WTC11 (cell line): ENCODE measurements around the gene PRPF6. TPM values are rescaled to one million over a fixed set of nuclear protein-coding genes. Genes with fewer than 3 reads are reported as not detected.

Experiments
- ATAC-seq: fragments of 200-7000 bp; cut with Tn5 transposase; 2 replicates; pipeline ENCODE4 v1.10.0; 2021; ENCODE audit warnings: mild to moderate bottlenecking, moderate library complexity
- CTCF ChIA-PET: fragments of 300-600 bp; sonication (Branson Sonifier 250); formaldehyde crosslinking; loops from one replicate; lab custom pipeline; 2021; ENCODE audit warnings: antibody characterized with exemption; lab: Charles Lee
- POLR2A ChIA-PET: fragments of 350-600 bp; sonication (Branson Sonifier 250); formaldehyde crosslinking; loops from one replicate; lab custom pipeline; 2021; ENCODE audit warnings: antibody characterized with exemption; lab: Charles Lee
- DNase-seq: peaks from one replicate; pipeline ENCODE4 v3.0.0; 2021; ENCODE audit warnings: low spot score
- H3K27ac Mint-ChIP-seq: 2 replicates; pipeline ENCODE4 v1.8.0; 2021; ENCODE audit warnings: mixed read lengths
- H3K27me3 Mint-ChIP-seq: 2 replicates; pipeline ENCODE4 v1.8.0; 2021; ENCODE audit warnings: low read depth, mild to moderate bottlenecking, moderate library complexity, mixed read lengths
- H3K36me3 Mint-ChIP-seq: 2 replicates; pipeline ENCODE4 v1.8.0; 2021; ENCODE audit warnings: mixed read lengths
- H3K4me1 Mint-ChIP-seq: 2 replicates; pipeline ENCODE4 v1.8.0; 2022; ENCODE audit warnings: mixed read lengths
- H3K4me3 Mint-ChIP-seq: 2 replicates; pipeline ENCODE4 v1.8.0; 2021; ENCODE audit warnings: mild to moderate bottlenecking, moderate library complexity, mixed read lengths
- H3K9me3 Mint-ChIP-seq: 2 replicates; pipeline ENCODE4 v1.8.0; 2021; ENCODE audit warnings: mixed read lengths
- CBFB ChIP-seq: sonication (generic); formaldehyde crosslinking; IDR thresholded peaks from 2 replicates; pipeline ENCODE4 v1.8.1; 2022; ENCODE audit warnings: mild to moderate bottlenecking, low read depth, missing genetic modification reagents
- FOXJ3 ChIP-seq: sonication (generic); formaldehyde crosslinking; IDR thresholded peaks from 2 replicates; pipeline ENCODE4 v1.9.0; 2021; ENCODE audit warnings: missing genetic modification reagents, mild to moderate bottlenecking, borderline replicate concordance
- GABPB1 ChIP-seq: sonication (generic); formaldehyde crosslinking; IDR thresholded peaks from 2 replicates; pipeline ENCODE4 v1.8.1; 2023; ENCODE audit warnings: mild to moderate bottlenecking, missing genetic modification reagents
- HMGA2 ChIP-seq: fragments of 250-450 bp; sonication (Bioruptor Pico); IDR thresholded peaks from 2 replicates; pipeline ENCODE4 v1.4.0; 2021; ENCODE audit warnings: mild to moderate bottlenecking, moderate library complexity
- JUN ChIP-seq: sonication (generic); formaldehyde crosslinking; IDR thresholded peaks from 2 replicates; pipeline ENCODE4 v1.8.0; 2023; ENCODE audit warnings: mild to moderate bottlenecking, missing genetic modification reagents
- MYBL2 ChIP-seq: sonication (generic); formaldehyde crosslinking; IDR thresholded peaks from 2 replicates; pipeline ENCODE4 v1.8.1; 2023; ENCODE audit warnings: mild to moderate bottlenecking, moderate library complexity, missing genetic modification reagents
- ZNF317 ChIP-seq: sonication (generic); formaldehyde crosslinking; IDR thresholded peaks from 2 replicates; pipeline ENCODE4 v1.8.1; 2023; ENCODE audit warnings: low read depth, mild to moderate bottlenecking, moderate library complexity, missing genetic modification reagents, borderline replicate concordance
- total RNA-seq: library from RNA; stranded (reverse); gene quantifications from 3 replicates; pipeline ENCODE4 v1.2.3, GENCODE V29; 2021
- TF ChIP-seq, protein P1 (sequence below): sonication (generic); formaldehyde crosslinking; IDR thresholded peaks from 2 replicates; pipeline ENCODE4 v1.8.0; 2023; ENCODE audit warnings: mild to moderate bottlenecking, missing genetic modification reagents
- TF ChIP-seq, protein P2 (sequence below): sonication (generic); formaldehyde crosslinking; IDR thresholded peaks from 2 replicates; pipeline ENCODE4 v1.8.1; 2023; ENCODE audit warnings: mild to moderate bottlenecking, moderate library complexity, missing genetic modification reagents
- TF ChIP-seq, protein P3 (sequence below): sonication (generic); formaldehyde crosslinking; IDR thresholded peaks from 2 replicates; pipeline ENCODE4 v1.8.0; 2023; ENCODE audit warnings: missing genetic modification reagents
- TF ChIP-seq, protein P4 (sequence below): fragments of 250-450 bp; sonication (Bioruptor Pico); IDR thresholded peaks from 2 replicates; pipeline ENCODE4 v1.9.0; 2021; ENCODE audit warnings: mild to moderate bottlenecking

The PRPF6 gene
- total RNA-seq, 1 experiment from 2014 or later = 79.4 TPM

DNA sequence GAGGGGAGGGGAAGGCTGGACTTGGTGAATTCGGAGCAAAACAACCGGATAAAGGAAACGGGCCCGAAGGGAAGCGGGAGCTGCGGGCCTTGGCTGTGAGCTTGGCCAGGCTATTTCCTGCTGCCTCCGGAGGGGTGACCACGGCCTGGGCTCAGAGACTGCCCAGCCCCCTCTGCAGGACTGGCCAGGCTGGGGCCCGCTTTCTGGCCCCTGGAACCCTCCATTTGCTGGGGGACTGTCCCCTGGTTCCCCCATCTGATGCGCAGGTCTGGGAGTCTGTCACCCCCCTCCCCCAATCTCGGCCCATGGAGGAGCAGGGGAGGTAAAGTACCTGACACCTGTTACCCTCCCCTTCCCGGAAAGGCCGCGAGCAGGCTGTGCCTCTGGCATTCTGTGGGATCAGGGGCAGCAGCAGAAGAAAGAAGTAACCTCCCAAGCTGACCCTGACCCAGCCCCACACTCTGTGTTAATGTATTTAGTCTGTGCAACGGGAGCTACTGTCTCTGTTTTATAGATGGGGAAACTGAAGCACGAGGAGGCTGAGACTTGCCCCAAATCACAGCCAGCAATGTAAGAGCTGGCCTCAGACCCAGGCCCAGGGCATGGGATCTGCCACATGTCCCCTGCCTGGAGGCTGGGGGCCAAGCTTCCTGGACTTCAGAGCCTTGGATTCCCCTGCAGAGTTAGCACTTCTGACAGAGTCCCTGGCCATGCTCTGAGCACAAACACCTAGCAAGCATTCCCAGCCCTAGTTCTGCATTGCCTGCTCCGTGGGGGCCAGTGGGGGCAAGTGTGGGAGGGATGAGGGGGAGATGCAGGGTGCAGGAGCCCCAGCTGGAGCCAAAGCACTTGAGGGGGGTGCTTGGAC lies 58.6 kb downstream of the PRPF6 start (continued):
- TF ChIP-seq, protein P1, sequence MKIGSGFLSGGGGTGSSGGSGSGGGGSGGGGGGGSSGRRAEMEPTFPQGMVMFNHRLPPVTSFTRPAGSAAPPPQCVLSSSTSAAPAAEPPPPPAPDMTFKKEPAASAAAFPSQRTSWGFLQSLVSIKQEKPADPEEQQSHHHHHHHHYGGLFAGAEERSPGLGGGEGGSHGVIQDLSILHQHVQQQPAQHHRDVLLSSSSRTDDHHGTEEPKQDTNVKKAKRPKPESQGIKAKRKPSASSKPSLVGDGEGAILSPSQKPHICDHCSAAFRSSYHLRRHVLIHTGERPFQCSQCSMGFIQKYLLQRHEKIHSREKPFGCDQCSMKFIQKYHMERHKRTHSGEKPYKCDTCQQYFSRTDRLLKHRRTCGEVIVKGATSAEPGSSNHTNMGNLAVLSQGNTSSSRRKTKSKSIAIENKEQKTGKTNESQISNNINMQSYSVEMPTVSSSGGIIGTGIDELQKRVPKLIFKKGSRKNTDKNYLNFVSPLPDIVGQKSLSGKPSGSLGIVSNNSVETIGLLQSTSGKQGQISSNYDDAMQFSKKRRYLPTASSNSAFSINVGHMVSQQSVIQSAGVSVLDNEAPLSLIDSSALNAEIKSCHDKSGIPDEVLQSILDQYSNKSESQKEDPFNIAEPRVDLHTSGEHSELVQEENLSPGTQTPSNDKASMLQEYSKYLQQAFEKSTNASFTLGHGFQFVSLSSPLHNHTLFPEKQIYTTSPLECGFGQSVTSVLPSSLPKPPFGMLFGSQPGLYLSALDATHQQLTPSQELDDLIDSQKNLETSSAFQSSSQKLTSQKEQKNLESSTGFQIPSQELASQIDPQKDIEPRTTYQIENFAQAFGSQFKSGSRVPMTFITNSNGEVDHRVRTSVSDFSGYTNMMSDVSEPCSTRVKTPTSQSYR = no peak
- TF ChIP-seq ZNF317 (CRISPR knock-in tag) = no peak

DNA sequence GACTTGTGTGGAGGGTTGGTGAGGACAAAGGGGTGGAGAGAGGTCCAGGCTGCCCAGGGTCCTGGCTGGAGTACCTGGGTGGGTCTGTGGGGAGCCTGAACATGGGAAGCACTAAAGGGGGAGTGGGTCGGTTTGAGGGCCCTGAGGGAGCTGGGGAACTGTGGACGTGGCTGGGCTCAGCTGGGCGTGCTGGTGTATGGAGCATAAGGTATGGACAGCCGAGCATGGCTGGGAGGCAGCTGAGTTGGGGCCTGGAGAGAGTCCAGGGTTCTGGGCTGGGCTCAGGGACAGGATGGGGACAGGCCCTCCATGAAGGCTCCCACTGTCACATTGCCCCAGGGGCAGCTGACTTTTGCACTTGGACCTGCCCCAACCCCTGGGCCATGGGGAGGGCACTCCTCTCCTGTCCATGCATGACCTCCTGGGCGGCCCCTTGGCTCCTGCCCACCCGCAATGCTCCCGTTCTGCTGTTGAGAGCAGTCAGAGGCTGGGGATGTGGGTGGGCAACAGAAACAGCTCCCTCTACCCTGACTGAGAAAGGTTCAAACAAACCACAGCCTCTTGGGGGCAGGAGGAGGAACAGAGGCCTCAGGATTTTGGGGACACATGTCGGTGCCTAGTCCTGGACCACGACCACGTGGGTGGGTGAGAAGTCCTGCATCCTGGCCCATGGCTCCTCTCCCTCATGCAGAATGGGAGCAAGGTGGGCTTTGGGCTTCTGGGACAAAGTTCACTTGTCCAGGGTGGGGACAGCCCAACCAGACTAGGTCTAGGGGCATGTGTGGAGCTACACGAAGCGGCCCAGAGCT lies 59.5 kb downstream of the PRPF6 start:
- CTCF ChIA-PET = interaction anchor here (1.0 to 6.1 kb wide), 17 partner anchors 10 to 91 kb away, joined by 3 to 53 read pairs (median 8); partner anchors contain the start of genes LKAAEAR1, OPRL1, PRPF6 and RGS19
- peaks cover 34% of the 10 kb centered on the region for H3K4me1 Mint-ChIP-seq
- H3K27ac Mint-ChIP-seq = no peak overlapping the region
- DNase-seq (no peak), ATAC-seq (no peak)
- POLR2A ChIA-PET = no interaction called here
- no peaks in the 10 kb centered on the region for H3K36me3 Mint-ChIP-seq
- H3K27me3 Mint-ChIP-seq = peaks cover 59% of the 10 kb centered on the region
- TF ChIP-seq, protein P2, sequence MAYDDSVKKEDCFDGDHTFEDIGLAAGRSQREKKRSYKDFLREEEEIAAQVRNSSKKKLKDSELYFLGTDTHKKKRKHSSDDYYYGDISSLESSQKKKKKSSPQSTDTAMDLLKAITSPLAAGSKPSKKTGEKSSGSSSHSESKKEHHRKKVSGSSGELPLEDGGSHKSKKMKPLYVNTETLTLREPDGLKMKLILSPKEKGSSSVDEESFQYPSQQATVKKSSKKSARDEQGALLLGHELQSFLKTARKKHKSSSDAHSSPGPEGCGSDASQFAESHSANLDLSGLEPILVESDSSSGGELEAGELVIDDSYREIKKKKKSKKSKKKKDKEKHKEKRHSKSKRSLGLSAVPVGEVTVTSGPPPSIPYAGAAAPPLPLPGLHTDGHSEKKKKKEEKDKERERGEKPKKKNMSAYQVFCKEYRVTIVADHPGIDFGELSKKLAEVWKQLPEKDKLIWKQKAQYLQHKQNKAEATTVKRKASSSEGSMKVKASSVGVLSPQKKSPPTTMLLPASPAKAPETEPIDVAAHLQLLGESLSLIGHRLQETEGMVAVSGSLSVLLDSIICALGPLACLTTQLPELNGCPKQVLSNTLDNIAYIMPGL = no peak
- TF ChIP-seq CBFB (CRISPR knock-in tag) = no peak
- TF ChIP-seq, protein P3, sequence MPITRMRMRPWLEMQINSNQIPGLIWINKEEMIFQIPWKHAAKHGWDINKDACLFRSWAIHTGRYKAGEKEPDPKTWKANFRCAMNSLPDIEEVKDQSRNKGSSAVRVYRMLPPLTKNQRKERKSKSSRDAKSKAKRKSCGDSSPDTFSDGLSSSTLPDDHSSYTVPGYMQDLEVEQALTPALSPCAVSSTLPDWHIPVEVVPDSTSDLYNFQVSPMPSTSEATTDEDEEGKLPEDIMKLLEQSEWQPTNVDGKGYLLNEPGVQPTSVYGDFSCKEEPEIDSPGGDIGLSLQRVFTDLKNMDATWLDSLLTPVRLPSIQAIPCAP (CRISPR knock-in tag) = no peak
- no peak for TF ChIP-seq MYBL2
- TF ChIP-seq HMGA2 (CRISPR knock-in tag) = no peak
- peak; percentile 5; the same call in 1 of the 2 replicates for TF ChIP-seq GABPB1 (CRISPR knock-in tag)
- TF ChIP-seq, protein P4, sequence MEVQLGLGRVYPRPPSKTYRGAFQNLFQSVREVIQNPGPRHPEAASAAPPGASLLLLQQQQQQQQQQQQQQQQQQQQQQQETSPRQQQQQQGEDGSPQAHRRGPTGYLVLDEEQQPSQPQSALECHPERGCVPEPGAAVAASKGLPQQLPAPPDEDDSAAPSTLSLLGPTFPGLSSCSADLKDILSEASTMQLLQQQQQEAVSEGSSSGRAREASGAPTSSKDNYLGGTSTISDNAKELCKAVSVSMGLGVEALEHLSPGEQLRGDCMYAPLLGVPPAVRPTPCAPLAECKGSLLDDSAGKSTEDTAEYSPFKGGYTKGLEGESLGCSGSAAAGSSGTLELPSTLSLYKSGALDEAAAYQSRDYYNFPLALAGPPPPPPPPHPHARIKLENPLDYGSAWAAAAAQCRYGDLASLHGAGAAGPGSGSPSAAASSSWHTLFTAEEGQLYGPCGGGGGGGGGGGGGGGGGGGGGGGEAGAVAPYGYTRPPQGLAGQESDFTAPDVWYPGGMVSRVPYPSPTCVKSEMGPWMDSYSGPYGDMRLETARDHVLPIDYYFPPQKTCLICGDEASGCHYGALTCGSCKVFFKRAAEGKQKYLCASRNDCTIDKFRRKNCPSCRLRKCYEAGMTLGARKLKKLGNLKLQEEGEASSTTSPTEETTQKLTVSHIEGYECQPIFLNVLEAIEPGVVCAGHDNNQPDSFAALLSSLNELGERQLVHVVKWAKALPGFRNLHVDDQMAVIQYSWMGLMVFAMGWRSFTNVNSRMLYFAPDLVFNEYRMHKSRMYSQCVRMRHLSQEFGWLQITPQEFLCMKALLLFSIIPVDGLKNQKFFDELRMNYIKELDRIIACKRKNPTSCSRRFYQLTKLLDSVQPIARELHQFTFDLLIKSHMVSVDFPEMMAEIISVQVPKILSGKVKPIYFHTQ (CRISPR knock-in tag) = no peak
- no peak for TF ChIP-seq JUN
- H3K4me3 Mint-ChIP-seq = no peak overlapping the region; the same call in 1 of the 2 replicates
- no peaks in the 10 kb centered on the region for H3K9me3 Mint-ChIP-seq

DNA sequence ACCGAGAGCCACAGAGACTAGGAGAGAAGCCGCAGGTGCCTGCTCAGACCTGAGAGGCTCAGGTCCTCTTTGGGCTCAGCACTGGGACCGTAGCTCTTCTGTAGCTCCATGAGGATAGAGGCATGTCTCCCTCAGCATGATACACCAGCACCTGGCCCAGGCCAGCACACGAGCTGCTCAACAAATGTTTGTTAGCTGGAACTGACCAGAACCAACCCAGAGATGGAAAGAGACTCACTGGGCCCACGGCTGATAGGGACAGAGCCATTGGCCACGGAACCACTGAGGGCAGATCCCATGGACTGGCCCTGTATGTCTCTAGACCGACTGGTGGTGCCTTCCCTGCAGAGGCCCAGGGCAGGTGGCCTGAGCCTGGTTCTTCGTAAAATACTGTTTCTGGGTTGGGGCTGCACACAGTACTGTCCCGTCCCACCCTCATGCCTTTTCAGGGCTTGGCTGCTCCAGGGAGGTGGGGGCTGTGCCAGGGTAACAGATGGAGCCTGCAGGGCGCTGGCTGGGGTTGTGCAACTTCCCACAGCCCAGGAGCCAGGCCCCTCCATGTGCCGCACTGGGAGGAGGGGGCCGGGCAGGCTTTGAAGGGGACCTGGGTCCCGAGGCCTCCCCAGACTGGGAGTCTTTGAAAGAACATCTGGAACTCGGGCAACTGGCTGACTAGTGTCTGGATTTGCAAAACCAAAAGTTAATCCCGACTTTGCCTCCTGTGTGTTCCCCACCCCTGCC lies 60.3 kb downstream of the PRPF6 start:
- ChIA-PET CTCF (interaction anchor here (1.1 to 6.1 kb wide), 6 partner anchors 12 to 79 kb away, joined by 3 to 53 read pairs (median 28); partner anchors contain the start of genes PRPF6, SAMD10 and TCEA2), POLR2A (no interaction called here)
- Mint-ChIP-seq H3K9me3 (no peaks in the 10 kb centered on the region), H3K4me1 (peaks cover 36% of the 10 kb centered on the region), H3K27ac (no peak overlapping the region), H3K36me3 (no peaks in the 10 kb centered on the region), H3K4me3 (peak overlapping the region; percentile 62), H3K27me3 (peaks cover 66% of the 10 kb centered on the region)
- DNase-seq (no peak), ATAC-seq (no peak)
- TF ChIP-seq FOXJ3 = no peak
